ENCODE measurements around the gene CIROP. TPM values are rescaled to one million over a fixed set of nuclear protein-coding genes. Genes with fewer than 3 reads are reported as not detected.

CIROP gene
- total and polyA plus RNA-seq, 9 of the 15 experiments (the other 6 are each of a cell fraction or from before 2014, with no cell fraction given) = not detected

DNA sequence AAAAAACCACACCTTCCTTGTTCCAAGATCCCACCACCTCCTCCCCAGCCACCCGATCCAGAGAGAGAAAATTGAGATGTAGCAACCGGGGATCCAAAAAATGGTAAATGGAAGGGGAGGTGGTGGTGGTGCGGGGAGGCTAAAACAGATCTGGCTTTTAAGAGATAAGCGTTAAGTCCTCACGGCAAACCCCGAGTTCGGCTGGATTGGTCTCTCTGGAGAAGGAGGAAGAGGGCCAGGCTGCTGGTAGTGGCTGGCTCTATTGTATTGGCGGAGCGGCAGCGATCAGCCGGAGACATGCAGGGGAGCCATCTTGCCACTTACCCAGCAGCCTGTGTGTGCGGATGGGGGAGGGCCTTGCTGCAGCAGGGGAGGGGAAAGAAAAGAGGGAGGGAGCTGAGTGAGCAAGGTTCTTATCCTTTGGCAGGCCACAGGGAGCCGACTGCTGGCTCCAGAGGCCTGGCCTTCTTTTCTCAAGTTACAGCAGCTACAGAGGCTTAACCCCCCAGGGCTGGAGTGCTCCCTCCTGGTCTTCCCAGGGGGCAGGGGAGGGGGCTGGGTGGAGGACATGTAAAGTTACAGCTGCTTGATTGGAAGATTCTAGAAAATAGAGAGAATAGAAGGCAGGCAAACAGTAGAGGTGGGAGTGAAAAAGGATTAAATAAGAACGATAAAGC, 33.4 kb downstream of the CIROP start:
- peak overlapping the region; percentile 67 for H2AFZ ChIP-seq (ENCODE audit: low read depth, low read length)
- intact Hi-C loops (cut with micrococcal nuclease) (no loop called here), in situ Hi-C loops (cut with MboI) (no loop called here)
- H3K27me3 ChIP-seq (ENCODE audit: control insufficient read depth in 2 of 2, insufficient read depth in 2 of 2, low read length in 2 of 2) = no peaks in the 10 kb centered on the region
- peak overlapping the region; percentile 90 for H3K4me2 ChIP-seq (ENCODE audit: insufficient read depth, low read length)
- WGBS (ENCODE audit: insufficient coverage, low coverage, missing lambda C conversion rate) = under 1% methylated on average over 13 of the region's 14 CpGs
- H3K9ac ChIP-seq (ENCODE audit: insufficient read depth in 1 of 2, low read depth in 2 of 2, low read length in 2 of 2) = peak overlapping the region; percentile 90 to 91
- ATAC-seq = peak; percentile 97
- H3K79me2 ChIP-seq (ENCODE audit: control insufficient read depth, insufficient read depth, low read length) = peaks cover 59% of the 10 kb centered on the region
- peaks cover 2% of the 10 kb centered on the region for H3K9me1 ChIP-seq (ENCODE audit: control insufficient read depth, insufficient read depth, low read length)
- peaks cover 20 to 26% of the 10 kb centered on the region in 2 experiments for H3K4me1 ChIP-seq (replicated peaks in 1 of 2; ENCODE audit: control insufficient read depth in 2 of 2, insufficient read depth in 2 of 2, low read length in 2 of 2)
- peak overlapping the region; percentile 68 for H3K4me3 ChIP-seq
- H4K20me1 ChIP-seq (replicated peaks; ENCODE audit: control insufficient read depth, insufficient read depth, low read length) = peaks cover 14% of the 10 kb centered on the region; the same call in 1 of the 2 replicates
- peak overlapping the region; percentile 89 for H3K27ac ChIP-seq (ENCODE audit: extremely low read depth, low read depth, low read length)
- H3K9me3 ChIP-seq (replicated peaks; ENCODE audit: control insufficient read depth, insufficient read depth, low read depth, low read length) = no peaks in the 10 kb centered on the region
- ChIA-PET CTCF (ENCODE audit: low intra/inter-chr PET ratio) (interaction anchor here (0.6 to 7.2 kb wide), 2 partner anchors 39 to 56 kb away, joined by 3 to 109 read pairs; no protein-coding TSS in a partner anchor), POLR2A (interaction anchor here (0.6 to 4.6 kb wide), 17 partner anchors 9 to 194 kb away, joined by 3 to 25 read pairs (median 4); partner anchors contain the start of genes ACIN1, C14orf119, CDH24 and PRMT5)
- DNase-seq (ENCODE audit: extremely low read depth in 1 of 4, low spot score in 3 of 4) = peak; percentile 78 to 94 (median 86)
- peak; percentile 98 for FAIRE-seq
- BruUV-seq (replicated peaks) = no TSS peak
- peaks cover 76% of the 10 kb centered on the region for H3K36me3 ChIP-seq (ENCODE audit: control insufficient read depth, insufficient read depth, low read length)
- TF ChIP-seq SUPT5H (IDR thresholded peaks at IDR 0.05) = peak; percentile 95
- TF ChIP-seq CREBBP (IDR thresholded peaks at IDR 0.05; ENCODE audit: low read depth, low read length) = no peak
- peak; percentile 79 for TF ChIP-seq POLR2H (tag; IDR thresholded peaks at IDR 0.05; ENCODE audit: low read depth)
- no peak for TF ChIP-seq FIP1L1 (IDR thresholded peaks at IDR 0.05; ENCODE audit: low read depth, low read length, poor library complexity, severe bottlenecking)
- peak; percentile 90 for TF ChIP-seq TAF9B (IDR thresholded peaks at IDR 0.05; ENCODE audit: partially characterized antibody)
- peak; percentile 46; the same call in 1 of the 2 replicates for TF ChIP-seq NFIC (IDR thresholded peaks at IDR 0.05)
- TF ChIP-seq NR3C1 (CRISPR knock-in tag; IDR thresholded peaks at IDR 0.05) = no peak
- peak; percentile 80 for TF ChIP-seq KDM5B (IDR thresholded peaks at IDR 0.05; ENCODE audit: insufficient replicate concordance, low read depth, low read length)
- TF ChIP-seq ZNF707 (CRISPR knock-in tag; conservative IDR thresholded peaks at IDR 0.05) = no peak
- TF ChIP-seq POLR2A (conservative IDR thresholded peaks at IDR 0.05) = peak; percentile 94
- no peak for TF ChIP-seq STAT5B (CRISPR knock-in tag; IDR thresholded peaks at IDR 0.05)
- peak; percentile 29; the same call in 1 of the 2 replicates for TF ChIP-seq MBD2 (IDR thresholded peaks at IDR 0.05; ENCODE audit: borderline replicate concordance, low read depth)
- TF ChIP-seq, protein P1, sequence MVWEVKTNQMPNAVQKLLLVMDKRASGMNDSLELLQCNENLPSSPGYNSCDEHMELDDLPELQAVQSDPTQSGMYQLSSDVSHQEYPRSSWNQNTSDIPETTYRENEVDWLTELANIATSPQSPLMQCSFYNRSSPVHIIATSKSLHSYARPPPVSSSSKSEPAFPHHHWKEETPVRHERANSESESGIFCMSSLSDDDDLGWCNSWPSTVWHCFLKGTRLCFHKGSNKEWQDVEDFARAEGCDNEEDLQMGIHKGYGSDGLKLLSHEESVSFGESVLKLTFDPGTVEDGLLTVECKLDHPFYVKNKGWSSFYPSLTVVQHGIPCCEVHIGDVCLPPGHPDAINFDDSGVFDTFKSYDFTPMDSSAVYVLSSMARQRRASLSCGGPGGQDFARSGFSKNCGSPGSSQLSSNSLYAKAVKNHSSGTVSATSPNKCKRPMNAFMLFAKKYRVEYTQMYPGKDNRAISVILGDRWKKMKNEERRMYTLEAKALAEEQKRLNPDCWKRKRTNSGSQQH (CRISPR knock-in tag; IDR thresholded peaks at IDR 0.05) = peak; percentile 39; the same call in 1 of the 2 replicates
- TF ChIP-seq SAFB (IDR thresholded peaks at IDR 0.05; ENCODE audit: borderline replicate concordance, low read depth, low read length) = no peak
- TF ChIP-seq POLR2B (IDR thresholded peaks at IDR 0.05; ENCODE audit: low read depth, partially characterized antibody) = peak; percentile 92
- TF ChIP-seq, protein P2, sequence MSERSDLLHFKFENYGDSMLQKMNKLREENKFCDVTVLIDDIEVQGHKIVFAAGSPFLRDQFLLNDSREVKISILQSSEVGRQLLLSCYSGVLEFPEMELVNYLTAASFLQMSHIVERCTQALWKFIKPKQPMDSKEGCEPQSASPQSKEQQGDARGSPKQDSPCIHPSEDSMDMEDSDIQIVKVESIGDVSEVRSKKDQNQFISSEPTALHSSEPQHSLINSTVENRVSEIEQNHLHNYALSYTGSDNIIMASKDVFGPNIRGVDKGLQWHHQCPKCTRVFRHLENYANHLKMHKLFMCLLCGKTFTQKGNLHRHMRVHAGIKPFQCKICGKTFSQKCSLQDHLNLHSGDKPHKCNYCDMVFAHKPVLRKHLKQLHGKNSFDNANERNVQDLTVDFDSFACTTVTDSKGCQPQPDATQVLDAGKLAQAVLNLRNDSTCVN (CRISPR knock-in tag; IDR thresholded peaks at IDR 0.05) = no peak
- 0 out of 2 replicates have a peak, but pooled peaks have one; percentile 56 for TF ChIP-seq ZNF175 (CRISPR knock-in tag; IDR thresholded peaks at IDR 0.05; ENCODE audit: low read depth)
- peak; percentile 32; the same call in 1 of the 2 replicates for TF ChIP-seq ILF3 (IDR thresholded peaks at IDR 0.05; ENCODE audit: borderline replicate concordance)
- TF ChIP-seq GATAD2A (IDR thresholded peaks at IDR 0.05) = 0 out of 2 replicates have a peak, but pooled peaks have one; percentile 23
- TF ChIP-seq SIN3A (IDR thresholded peaks at IDR 0.05; ENCODE audit: borderline replicate concordance in 2 of 2, control insufficient read depth in 1 of 2, low read depth in 2 of 2, low read length in 2 of 2) = 0 out of 4 replicates have a peak, but pooled peaks of 1 of the 2 experiments have one; percentile 62

All from K562 (cell line).